PC-3 (cell line): Measurements from ENCODE around the gene SNRPA. TPM values are rescaled to one million over a fixed set of nuclear protein-coding genes. Genes with fewer than 3 reads are reported as not detected.
"Not testable (repeated sequence)": the region's sequence is repeated elsewhere in the genome, so short reads cannot be mapped to it uniquely, and the experiment has no call there.

Experiments
- ATAC-seq: fragments of 200-7000 bp; cut with Tn5 transposase; 2 replicates; pipeline ENCODE4 v1.9.1; 2020; ENCODE audit warnings: mild to moderate bottlenecking, moderate library complexity
- BruUV-seq: library from RNA; stranded (reverse); fragments of 400-500 nt; replicated peaks from 2 replicates; lab custom pipeline; 2021; lab: Mats Ljungman, UMichigan
- CTCF ChIA-PET: fragments of 300-600 bp; sonication (Branson Sonifier 250); formaldehyde crosslinking; loops from one replicate; lab custom pipeline; 2022; ENCODE audit warnings: antibody characterized with exemption; lab: Charles Lee
- POLR2A ChIA-PET: fragments of 300-600 bp; sonication (Branson Sonifier 250); formaldehyde crosslinking; loops from one replicate; lab custom pipeline; 2022; ENCODE audit warnings: antibody characterized with exemption; ENCODE audit not compliant: unreplicated experiment; lab: Charles Lee
- DNase-seq: peaks from one replicate; pipeline ENCODE4 v3.0.0-alpha.2; 2015
- H2AFZ ChIP-seq: fragments of 300-600 bp; sonication (generic); 2 replicates; pipeline ENCODE4 v1.6.0; 2016; ENCODE audit warnings: antibody characterized with exemption, low read length
- H3F3A ChIP-seq: fragments of 300-600 bp; sonication (generic); one replicate; pipeline ENCODE4 v1.6.0; 2017; ENCODE audit warnings: antibody characterized with exemption, low read length, control low read depth, mild to moderate bottlenecking; ENCODE audit not compliant: unreplicated experiment
- H3K27ac ChIP-seq: fragments of 300-600 bp; sonication (generic); 2 replicates; pipeline ENCODE4 v1.5.1; 2016; ENCODE audit warnings: mild to moderate bottlenecking, low read length
- H3K27me3 ChIP-seq: fragments of 300-600 bp; sonication (generic); 2 replicates; pipeline ENCODE4 v1.6.1; 2016; ENCODE audit warnings: low read length, mixed read lengths
- H3K36me3 ChIP-seq: fragments of 300-600 bp; sonication (generic); 2 replicates; pipeline ENCODE4 v1.6.1; 2016; ENCODE audit warnings: low read depth, mixed run types, low read length, mixed read lengths
- H3K4me1 ChIP-seq: fragments of 300-600 bp; sonication (generic); 2 replicates; pipeline ENCODE4 v1.5.1; 2016; ENCODE audit warnings: low read length; ENCODE audit not compliant: insufficient read depth
- H3K4me2 ChIP-seq: fragments of 300-600 bp; sonication (generic); 2 replicates; pipeline ENCODE4 v1.6.0; 2016; ENCODE audit warnings: low read length
- H3K4me3 ChIP-seq: fragments of 300-600 bp; sonication (generic); 2 replicates; pipeline ENCODE4 v1.5.1; 2016; ENCODE audit warnings: mild to moderate bottlenecking, low read length, mixed read lengths
- H3K79me2 ChIP-seq: fragments of 300-600 bp; sonication (generic); 2 replicates; pipeline ENCODE4 v1.6.1; 2017; ENCODE audit warnings: low read length, mixed read lengths
- H3K9ac ChIP-seq: fragments of 300-600 bp; sonication (generic); 2 replicates; pipeline ENCODE4 v1.6.0; 2016; ENCODE audit warnings: mild to moderate bottlenecking, low read length
- H3K9me2 ChIP-seq: fragments of 300-600 bp; sonication (generic); replicated peaks from 2 replicates; pipeline ENCODE4 v1.6.1; 2016; ENCODE audit warnings: mixed run types, low read length, mixed read lengths
- H3K9me3 ChIP-seq: fragments of 300-600 bp; sonication (generic); 2 replicates; pipeline ENCODE4 v1.6.1; 2016; ENCODE audit warnings: low read length, mixed read lengths
- H4K20me1 ChIP-seq: fragments of 300-600 bp; sonication (generic); 2 replicates; pipeline ENCODE4 v1.6.1; 2016; ENCODE audit warnings: low read length, mixed read lengths
- CTCF ChIP-seq: fragments of 300-600 bp; sonication (generic); conservative IDR thresholded peaks from 2 replicates; pipeline ENCODE4 v1.5.1; 2017; ENCODE audit warnings: antibody characterized with exemption, low read depth, mild to moderate bottlenecking, low read length
- EZH2 ChIP-seq: fragments of 300-600 bp; sonication (generic); IDR thresholded peaks from one replicate; pipeline ENCODE4 v1.6.1; 2017; ENCODE audit warnings: antibody characterized with exemption, mild to moderate bottlenecking, low read length; ENCODE audit not compliant: unreplicated experiment
- EZH2phosphoT487 ChIP-seq: fragments of 300-600 bp; sonication (generic); IDR thresholded peaks from 2 replicates; pipeline ENCODE4 v1.6.1; 2018; ENCODE audit warnings: mild to moderate bottlenecking, antibody characterized with exemption, low read length, borderline replicate concordance
- intact Hi-C: fragments of 100-400 bp; cut with micrococcal nuclease; formaldehyde crosslinking; loops from 2 replicates; pipeline ENCODE4 v1.9.0; 2023
- total RNA-seq: library from RNA; depleted of rRNA; stranded (reverse); fragments of >200 nt; gene quantifications from 2 replicates; pipeline ENCODE4 v1.2.3, GENCODE V29; 2014; rRNA removed

Gene SNRPA
- total RNA-seq, 1 experiment from 2014 or later: 243 TPM

- no peak overlapping the region for H3K4me2 ChIP-seq
- POLR2A ChIA-PET: no interaction called here
- CTCF ChIA-PET: interaction anchor here (0.6 kb wide), 1 partner anchor 351 kb away, joined by 3 read pairs; no protein-coding TSS in a partner anchor
- TF ChIP-seq EZH2: no peak
- no peak for TF ChIP-seq CTCF
- TF ChIP-seq EZH2phosphoT487: no peak
- ATAC-seq: no peak
- no peaks in the 10 kb centered on the region for H3K27me3 ChIP-seq
- no peak overlapping the region for H2AFZ ChIP-seq
- no peak overlapping the region for H3K27ac ChIP-seq
- no peaks in the 10 kb centered on the region for H3K9me3 ChIP-seq
- H3F3A ChIP-seq: no peaks in the 10 kb centered on the region
- no peaks in the 10 kb centered on the region for H4K20me1 ChIP-seq
- H3K9ac ChIP-seq: no peak overlapping the region
- DNase-seq: no peak
- no TSS peak for BruUV-seq
- intact Hi-C loops: no loop called here
- peaks cover 4% of the 10 kb centered on the region; the same call in 1 of the 2 replicates for H3K36me3 ChIP-seq
- H3K9me2 ChIP-seq: no peaks in the 10 kb centered on the region
- no peaks in the 10 kb centered on the region for H3K4me1 ChIP-seq
- no peaks in the 10 kb centered on the region for H3K79me2 ChIP-seq
- H3K4me3 ChIP-seq: no peak overlapping the region
Observed at GRCh38 chr19:40811478-40812341, 60.7 kb downstream of the SNRPA start.

GRCh38 chr19:40812571-40812970 is 61.6 kb downstream of the SNRPA start:
- H3K4me2 ChIP-seq, H3K27ac ChIP-seq, POLR2A ChIA-PET, H3K9me2 ChIP-seq, H3K9me3 ChIP-seq, H3K27me3 ChIP-seq, H2AFZ ChIP-seq, intact Hi-C loops, H3K4me1 ChIP-seq, H3K36me3 ChIP-seq, CTCF ChIA-PET, H3K79me2 ChIP-seq, H3K9ac ChIP-seq, H3K4me3 ChIP-seq, BruUV-seq, ATAC-seq, DNase-seq, H4K20me1 ChIP-seq, H3F3A ChIP-seq: not testable (repeated sequence)

GRCh38 chr19:40813182-40813581 is 62.2 kb downstream of the SNRPA start:
- no peaks in the 10 kb centered on the region for H3K9me2 ChIP-seq
- POLR2A ChIA-PET: no interaction called here
- BruUV-seq: no TSS peak
- TF ChIP-seq CTCF (no peak), EZH2phosphoT487 (no peak), EZH2 (no peak)
- H4K20me1 ChIP-seq: no peaks in the 10 kb centered on the region
- H3K27ac ChIP-seq: no peak overlapping the region
- no peak overlapping the region for H2AFZ ChIP-seq
- CTCF ChIA-PET: no interaction called here
- intact Hi-C loops: no loop called here
- H3K9ac ChIP-seq: no peak overlapping the region
- no peaks in the 10 kb centered on the region for H3K27me3 ChIP-seq
- H3F3A ChIP-seq: no peaks in the 10 kb centered on the region
- ATAC-seq: no peak
- H3K9me3 ChIP-seq: no peaks in the 10 kb centered on the region
- H3K4me3 ChIP-seq: no peak overlapping the region
- H3K36me3 ChIP-seq: peaks cover 4% of the 10 kb centered on the region; the same call in 1 of the 2 replicates
- no peaks in the 10 kb centered on the region for H3K4me1 ChIP-seq
- no peak overlapping the region for H3K4me2 ChIP-seq
- no peaks in the 10 kb centered on the region for H3K79me2 ChIP-seq
- no peak for DNase-seq

Other genes starting within 250 kb of the SNRPA start
- gene SHKBP1, start 174.3 kb upstream of the SNRPA start, total RNA-seq: 43.0 and 63.2 TPM in 2 replicates
- 8.9 and 16.7 TPM in 2 replicates for gene LTBP4, start 149.8 kb upstream of the SNRPA start, total RNA-seq
- 14.5 and 21.4 TPM in 2 replicates for gene NUMBL, start 60.6 kb upstream of the SNRPA start, total RNA-seq
- gene COQ8B, start 34.3 kb upstream of the SNRPA start, total RNA-seq: 17.2 and 19.5 TPM in 2 replicates
- 28.4 and 44.2 TPM in 2 replicates for gene ITPKC, start 34.1 kb upstream of the SNRPA start, total RNA-seq
- 0.40 and 0.86 TPM in 2 replicates for gene ACTMAP, start 726 bp upstream of the SNRPA start, total RNA-seq
- 1.4 TPM in 1 of 2 replicates, not detected in the other for gene MIA, start 24.3 kb downstream of the SNRPA start, total RNA-seq
- 7.4 and 13.9 TPM in 2 replicates for gene RAB4B, start 27.0 kb downstream of the SNRPA start, total RNA-seq
- 36.6 and 58.9 TPM in 2 replicates for gene EGLN2, start 48.0 kb downstream of the SNRPA start, total RNA-seq
- gene CYP2A6, start 99.2 kb downstream of the SNRPA start, total RNA-seq: not detected in 2 replicates
- gene CYP2A7, start 131.0 kb downstream of the SNRPA start, total RNA-seq: not detected in 2 replicates
- not detected in 2 replicates for gene CYP2B6, start 240.1 kb downstream of the SNRPA start, total RNA-seq